GM06990 (cell line): ENCODE data around the gene GZMH.
"Not testable (repeated sequence)": the region's sequence is repeated elsewhere in the genome, so short reads cannot be mapped to it uniquely, and the experiment has no call there.

Source experiments
- DNase-seq: peaks from one replicate; pipeline ENCODE4 v3.0.0-alpha.2; 2011; ENCODE audit not compliant: insufficient read length; ENCODE audit errors: extremely low read depth
- H3K27me3 ChIP-seq: replicated peaks from 2 replicates; pipeline ENCODE4 v1.6.0; 2011; ENCODE audit warnings: low read length; ENCODE audit not compliant: control insufficient read depth, insufficient read depth
- H3K36me3 ChIP-seq: 2 replicates; pipeline ENCODE4 v1.5.1; 2011; ENCODE audit warnings: low read length; ENCODE audit not compliant: control insufficient read depth, insufficient read depth
- H3K4me3 ChIP-seq: replicated peaks from 2 replicates; pipeline ENCODE4 v1.5.1; 2011; ENCODE audit warnings: low read depth, mild to moderate bottlenecking, control low read depth, low read length
- TF ChIP-seq, protein P1 (sequence below): IDR thresholded peaks from 2 replicates; pipeline ENCODE4 v1.5.1; 2011; ENCODE audit warnings: low read length, control low read depth, mild to moderate bottlenecking, inconsistent platforms; ENCODE audit not compliant: insufficient read depth, poor library complexity, severe bottlenecking

GZMH gene, protein sequence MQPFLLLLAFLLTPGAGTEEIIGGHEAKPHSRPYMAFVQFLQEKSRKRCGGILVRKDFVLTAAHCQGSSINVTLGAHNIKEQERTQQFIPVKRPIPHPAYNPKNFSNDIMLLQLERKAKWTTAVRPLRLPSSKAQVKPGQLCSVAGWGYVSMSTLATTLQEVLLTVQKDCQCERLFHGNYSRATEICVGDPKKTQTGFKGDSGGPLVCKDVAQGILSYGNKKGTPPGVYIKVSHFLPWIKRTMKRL

DNA sequence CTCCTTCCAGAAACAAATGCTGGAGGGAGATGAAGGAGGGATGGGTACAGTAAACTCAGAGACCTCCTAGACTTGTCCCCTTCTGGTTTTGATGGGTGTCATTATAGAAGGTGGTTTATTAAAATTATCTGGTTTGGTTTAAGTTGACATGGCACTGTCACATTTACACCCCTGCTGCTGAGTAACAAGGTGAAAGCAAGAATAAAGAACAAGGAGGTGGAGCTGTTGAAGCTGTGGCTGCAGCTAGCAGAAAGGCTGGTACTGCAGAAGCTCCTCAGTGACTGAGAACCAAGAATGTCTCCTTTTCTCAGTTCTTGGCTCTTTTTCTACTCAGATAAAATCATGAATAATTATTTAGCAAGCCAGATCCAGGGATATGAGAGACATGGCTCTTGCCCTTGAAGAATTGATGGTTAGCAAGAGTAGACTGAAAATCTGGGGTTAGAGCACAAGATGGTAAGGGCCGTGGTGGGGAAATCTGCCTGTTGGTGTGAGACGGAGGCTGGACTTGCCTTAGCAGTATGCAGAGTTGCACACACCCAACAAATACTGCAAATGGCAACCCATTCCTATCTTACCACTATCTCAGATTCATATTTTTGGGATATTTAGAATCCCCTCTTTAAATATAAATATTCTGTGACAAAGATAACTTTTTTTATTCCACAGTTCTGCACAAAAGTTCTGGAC lies at the start of gene GZMH:
TSS of gene GZMH (minus strand) at position 31 of the 690 bp plus-strand sequence. CDS start 72 bp downstream, outside the sequence.
- DNase-seq, result no peak
- no peak within 1 kb of the TSS for H3K4me3 ChIP-seq
- no peaks in the 10 kb centered on the region for H3K27me3 ChIP-seq
- H3K36me3 ChIP-seq, result no peaks in the 10 kb centered on the region
- TF ChIP-seq, protein P1, sequence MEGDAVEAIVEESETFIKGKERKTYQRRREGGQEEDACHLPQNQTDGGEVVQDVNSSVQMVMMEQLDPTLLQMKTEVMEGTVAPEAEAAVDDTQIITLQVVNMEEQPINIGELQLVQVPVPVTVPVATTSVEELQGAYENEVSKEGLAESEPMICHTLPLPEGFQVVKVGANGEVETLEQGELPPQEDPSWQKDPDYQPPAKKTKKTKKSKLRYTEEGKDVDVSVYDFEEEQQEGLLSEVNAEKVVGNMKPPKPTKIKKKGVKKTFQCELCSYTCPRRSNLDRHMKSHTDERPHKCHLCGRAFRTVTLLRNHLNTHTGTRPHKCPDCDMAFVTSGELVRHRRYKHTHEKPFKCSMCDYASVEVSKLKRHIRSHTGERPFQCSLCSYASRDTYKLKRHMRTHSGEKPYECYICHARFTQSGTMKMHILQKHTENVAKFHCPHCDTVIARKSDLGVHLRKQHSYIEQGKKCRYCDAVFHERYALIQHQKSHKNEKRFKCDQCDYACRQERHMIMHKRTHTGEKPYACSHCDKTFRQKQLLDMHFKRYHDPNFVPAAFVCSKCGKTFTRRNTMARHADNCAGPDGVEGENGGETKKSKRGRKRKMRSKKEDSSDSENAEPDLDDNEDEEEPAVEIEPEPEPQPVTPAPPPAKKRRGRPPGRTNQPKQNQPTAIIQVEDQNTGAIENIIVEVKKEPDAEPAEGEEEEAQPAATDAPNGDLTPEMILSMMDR, result no peak

DNA sequence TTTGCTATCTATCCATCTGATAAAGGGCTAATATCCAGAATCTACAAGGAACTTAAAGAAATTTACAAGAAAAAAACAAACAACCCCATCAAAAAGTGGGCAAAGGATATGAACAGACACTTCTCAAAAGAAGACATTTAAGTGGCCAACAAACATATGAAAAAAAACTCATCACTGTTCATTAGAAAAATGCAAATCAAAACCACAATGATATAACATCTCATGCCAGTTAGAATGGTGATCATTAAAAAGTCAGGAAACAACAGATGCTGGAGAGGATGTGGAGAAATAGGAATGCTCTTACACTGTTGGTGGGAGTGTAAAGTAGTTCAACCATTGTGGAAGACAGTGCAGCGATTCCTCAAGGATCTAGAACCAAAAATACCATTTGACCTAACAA lies 38.9 kb upstream of the GZMH start:
- not testable (repeated sequence) for DNase-seq, H3K36me3 ChIP-seq, H3K27me3 ChIP-seq, H3K4me3 ChIP-seq

DNA sequence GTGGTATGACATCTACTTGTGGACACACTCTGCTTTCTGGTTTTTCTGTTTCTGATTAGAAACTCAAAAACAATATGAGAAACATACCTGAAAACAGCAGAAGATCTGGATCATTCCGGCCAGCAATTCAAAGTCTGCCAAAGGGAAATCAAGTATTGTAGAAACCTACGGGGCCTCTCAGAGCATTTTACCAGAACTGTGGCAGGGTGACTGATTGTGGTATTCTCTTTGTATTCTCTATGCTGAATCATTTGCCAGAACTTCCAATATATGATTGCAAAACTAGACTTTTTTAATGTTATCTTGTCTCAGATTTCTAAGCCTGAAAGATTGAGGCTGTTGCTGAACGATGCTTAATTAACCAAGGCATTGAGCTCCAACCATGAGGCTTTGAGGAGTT lies 30.4 kb upstream of the GZMH start:
- no peak for DNase-seq
- no peaks in the 10 kb centered on the region for H3K27me3 ChIP-seq
- TF ChIP-seq, protein P1, result no peak
- no peak overlapping the region for H3K4me3 ChIP-seq
- H3K36me3 ChIP-seq, result no peaks in the 10 kb centered on the region

DNA sequence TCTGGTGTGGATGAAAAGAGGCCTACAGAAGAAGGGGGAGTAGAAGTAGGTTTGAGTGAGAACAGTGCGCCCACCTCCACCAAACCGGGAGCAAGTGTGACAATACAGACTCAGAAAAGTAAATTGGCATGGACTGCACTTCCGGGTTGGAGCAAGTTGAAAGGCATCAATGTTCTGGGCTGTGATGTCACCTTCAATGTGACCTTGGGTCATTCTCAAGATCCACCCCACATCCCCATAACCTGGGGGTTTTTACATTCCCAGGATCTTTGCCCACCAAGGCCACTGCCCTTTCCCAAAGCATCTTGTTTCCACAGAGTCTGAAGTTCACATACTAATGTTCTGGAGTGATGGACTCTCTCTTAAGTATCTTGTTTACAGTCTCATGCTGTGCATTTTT lies 29.8 kb upstream of the GZMH start:
- Histone ChIP-seq H3K27me3 (no peaks in the 10 kb centered on the region), H3K36me3 (no peaks in the 10 kb centered on the region), H3K4me3 (no peak overlapping the region)
- no peak for DNase-seq
- TF ChIP-seq, protein P1, result no peak

DNA sequence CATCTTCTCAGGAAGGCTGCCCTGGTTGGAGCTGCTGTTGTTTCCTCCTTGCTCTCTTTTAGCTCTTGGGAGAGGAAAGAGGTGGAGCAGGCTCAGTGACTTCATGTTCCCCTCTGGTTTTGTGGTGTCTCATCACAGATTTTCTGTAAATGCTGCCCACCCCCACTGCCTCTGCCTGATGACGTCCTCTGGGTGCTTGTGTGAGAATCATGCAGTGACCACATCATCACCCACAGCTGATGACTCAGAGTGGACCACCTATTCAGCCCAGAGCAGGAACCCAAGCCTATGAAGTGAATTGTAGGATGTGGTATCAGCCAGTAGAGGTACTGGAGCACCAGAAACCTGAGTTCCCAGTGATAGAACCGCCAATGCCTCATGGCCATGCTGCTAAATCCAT lies 24.7 kb upstream of the GZMH start, which contains the start of gene GZMB:
TSS of gene GZMB (minus strand) at position 33 of the 400 bp plus-strand sequence. CDS start at position 3, 30 bp downstream.
- Histone ChIP-seq H3K27me3 (no peaks in the 10 kb centered on the region), H3K36me3 (no peaks in the 10 kb centered on the region), H3K4me3 (no peak within 1 kb of the TSS)
- no peak for DNase-seq
- TF ChIP-seq, protein P1, result no peak

DNA sequence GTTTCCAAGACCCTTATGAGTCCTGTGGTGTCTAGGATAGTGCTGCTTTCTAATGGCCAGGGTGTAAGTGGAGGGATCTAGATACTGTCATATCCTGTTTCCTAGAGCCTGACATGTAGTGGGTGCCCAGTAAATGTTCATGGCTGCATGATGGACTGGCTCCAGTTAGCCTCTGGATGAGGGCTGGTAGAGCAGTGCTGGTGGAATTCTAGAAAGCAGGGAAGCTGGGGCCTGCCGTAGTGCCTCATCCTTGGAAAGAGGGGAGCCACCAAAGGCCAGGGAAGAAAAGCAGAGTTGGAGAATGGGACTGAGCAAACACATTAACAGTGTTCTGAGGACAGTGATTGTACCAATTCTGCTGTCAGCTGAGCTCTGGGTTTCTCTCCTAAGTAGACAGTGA lies 23.9 kb upstream of the GZMH start:
- H3K36me3 ChIP-seq, result no peaks in the 10 kb centered on the region
- TF ChIP-seq, protein P1, result no peak
- no peak for DNase-seq
- no peak overlapping the region for H3K4me3 ChIP-seq
- H3K27me3 ChIP-seq, result no peaks in the 10 kb centered on the region
